Posterior cingulate gyrus (tissue), 11 donors: ENCODE data around the gene CDK13.
"Not testable (repeated sequence)": the region's sequence is repeated elsewhere in the genome, so short reads cannot be mapped to it uniquely, and the experiment has no call there.

ENCODE experiments used
- DNase-seq, 10 donors: peaks; one replicate each; pipeline versions ENCODE4 v3.0.0 to v3.0.0-alpha.2; 2020 to 2021; ENCODE audit warnings: mixed read lengths in 3 of 10
- intact Hi-C: fragments of 100-400 bp; cut with DNase I; formaldehyde crosslinking; loops from one replicate; pipeline ENCODE4 v1.15.1; 2023

The CDK13 gene

DNA sequence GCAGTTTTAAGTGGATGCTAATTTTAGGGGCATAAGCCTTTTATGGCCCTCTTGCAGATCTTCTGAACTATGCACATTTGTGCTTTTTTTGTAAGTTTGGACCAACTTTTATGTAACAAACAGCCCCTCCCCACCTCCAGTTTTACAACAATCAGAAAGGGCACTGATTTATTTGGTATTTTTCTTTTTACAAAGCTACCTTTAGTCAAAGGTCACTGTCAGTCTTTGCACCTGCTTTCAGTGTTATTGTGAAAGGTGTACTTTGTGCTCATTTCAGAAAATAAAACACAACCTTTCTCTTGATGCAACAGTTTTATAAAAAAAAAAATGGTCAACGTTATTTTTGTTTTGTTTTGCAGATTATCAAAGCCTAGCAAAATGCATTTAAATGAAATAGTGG, 145.2 kb downstream of the CDK13 start:
- intact Hi-C loops: no loop called here
- DNase-seq: no peak

DNA sequence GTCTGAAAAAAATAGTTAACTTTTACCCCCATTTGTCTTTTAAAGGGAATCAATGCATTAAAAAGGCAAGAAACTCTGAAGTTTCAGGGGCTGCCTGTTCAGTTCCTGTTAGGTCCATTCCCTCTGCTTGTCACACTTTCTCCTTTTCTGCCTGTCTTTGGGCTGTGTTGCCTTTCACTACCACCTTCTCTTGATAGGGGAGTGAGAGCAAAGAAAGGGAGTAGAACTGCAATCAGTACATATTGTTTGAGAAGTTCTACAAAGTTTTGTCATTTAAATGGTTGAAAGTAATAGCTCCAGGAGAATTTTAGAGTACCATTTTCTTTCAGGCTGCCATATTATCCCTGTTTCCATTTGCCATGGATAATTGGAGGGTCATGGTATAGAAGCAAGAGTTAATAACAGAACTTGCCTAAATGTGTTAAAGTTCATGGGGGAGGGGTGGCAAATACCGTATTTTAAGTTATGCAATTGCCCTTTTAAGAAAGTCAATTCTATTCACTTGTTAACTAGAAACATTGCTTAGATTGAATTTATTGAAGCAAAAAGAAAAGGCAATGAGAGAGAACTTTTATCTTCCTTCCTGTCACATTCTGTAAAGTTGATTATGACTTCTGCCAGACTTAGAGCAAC, 145.8 kb downstream of the CDK13 start:
- intact Hi-C loops: no loop called here
- DNase-seq: no peak

DNA sequence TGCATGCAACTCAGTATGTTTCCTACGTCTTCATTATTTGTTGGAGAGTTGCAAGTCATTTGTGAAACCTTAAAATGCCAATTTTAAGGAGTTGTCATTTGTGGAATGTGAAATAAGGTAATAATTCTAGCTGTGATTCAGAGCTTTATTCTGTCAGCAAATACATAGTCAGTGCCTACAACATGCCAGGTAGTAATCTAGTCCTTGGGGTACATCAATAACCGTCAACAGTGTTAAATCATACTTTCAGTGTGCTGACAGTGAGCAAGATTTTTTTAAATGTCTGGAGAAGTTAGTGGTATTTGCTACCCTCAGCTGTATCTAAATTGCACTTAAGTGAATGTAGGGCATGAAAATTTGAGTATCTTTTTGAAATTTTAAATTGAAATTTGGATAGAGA, 147.7 kb downstream of the CDK13 start:
- no peak for DNase-seq

DNA sequence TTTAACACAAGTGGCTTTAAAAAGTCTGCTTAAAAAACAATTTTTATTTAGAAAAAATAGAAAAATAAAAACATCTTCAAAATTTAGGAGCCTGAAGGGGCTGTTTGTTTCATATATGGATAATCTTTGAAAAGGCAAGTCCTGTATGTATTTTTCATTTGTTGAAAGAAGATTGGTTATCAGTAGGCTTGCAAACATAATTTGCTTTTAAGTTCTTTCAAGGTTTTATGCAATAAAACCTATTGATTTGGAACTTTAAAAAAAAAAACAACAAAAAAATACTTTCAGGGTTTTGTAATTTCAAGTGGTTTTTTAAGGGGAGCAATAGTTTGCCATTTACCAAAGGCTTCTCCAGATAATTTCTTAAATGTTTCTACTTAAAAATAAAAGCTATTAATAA, 148.8 kb downstream of the CDK13 start:
- no peak for DNase-seq
- intact Hi-C loops: no loop called here

More for the DNA sequence above, 147.7 kb downstream of the CDK13 start:
- intact Hi-C loops: no loop called here

DNA sequence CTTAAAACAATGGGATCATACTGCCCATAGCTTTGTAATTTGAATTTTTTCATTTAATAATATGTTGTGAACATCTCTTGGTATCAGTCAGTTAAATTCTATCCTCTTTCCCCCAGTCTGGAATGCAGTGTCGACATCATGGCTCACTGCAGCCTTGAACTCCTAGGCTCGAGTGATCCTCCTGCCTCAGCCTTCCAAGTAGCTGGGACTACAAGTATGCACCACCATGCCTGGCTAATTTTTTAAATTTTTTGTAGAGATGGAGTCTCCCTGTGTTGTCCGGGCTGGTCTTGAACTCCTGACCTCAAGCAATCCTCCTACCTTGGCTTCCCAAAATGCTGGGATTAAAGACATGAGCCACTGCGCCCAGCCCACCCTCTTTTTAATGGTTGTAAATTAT, 149.8 kb downstream of the CDK13 start:
- intact Hi-C loops: no loop called here
- no peak for DNase-seq

DNA sequence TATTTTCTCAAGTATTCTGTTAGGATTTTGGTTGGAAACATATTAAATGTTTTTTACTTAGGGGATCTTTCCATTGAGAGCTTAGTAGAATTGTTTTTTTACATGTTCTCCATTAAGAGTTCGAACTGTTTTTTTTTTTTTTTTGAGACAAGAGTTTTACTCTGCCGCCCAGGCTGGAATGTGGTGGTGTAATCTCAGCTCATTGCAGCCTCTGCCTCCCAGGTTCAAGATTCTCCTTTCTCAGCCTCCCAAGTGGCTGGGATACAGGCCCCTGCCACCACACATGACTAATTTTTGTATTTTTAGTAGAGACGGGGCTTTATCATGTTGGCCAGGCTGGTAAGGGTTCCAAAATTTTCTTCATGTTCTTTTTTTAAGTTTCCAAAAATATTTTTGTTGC, 151.1 kb downstream of the CDK13 start:
- DNase-seq: no peak
- intact Hi-C loops: no loop called here

DNA sequence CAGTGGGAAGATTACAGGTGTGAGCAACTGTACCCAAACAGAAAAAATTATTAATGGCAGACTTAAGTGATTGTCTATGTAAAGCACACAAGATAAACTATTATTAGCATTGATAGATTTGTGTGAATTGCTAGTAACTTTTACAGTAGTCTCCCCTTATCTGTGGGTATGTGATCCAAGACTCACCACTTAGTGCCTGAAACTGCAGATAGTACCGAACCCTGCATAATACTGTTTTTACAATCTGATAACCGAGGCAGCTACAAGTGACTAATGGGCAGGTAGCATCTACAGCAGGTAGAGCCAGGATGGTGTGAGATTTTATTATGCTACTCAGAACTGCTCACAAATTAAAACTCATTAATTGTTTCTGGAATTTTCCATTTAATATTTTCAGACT, 152.8 kb downstream of the CDK13 start:
- no peak for DNase-seq
- intact Hi-C loops: no loop called here

DNA sequence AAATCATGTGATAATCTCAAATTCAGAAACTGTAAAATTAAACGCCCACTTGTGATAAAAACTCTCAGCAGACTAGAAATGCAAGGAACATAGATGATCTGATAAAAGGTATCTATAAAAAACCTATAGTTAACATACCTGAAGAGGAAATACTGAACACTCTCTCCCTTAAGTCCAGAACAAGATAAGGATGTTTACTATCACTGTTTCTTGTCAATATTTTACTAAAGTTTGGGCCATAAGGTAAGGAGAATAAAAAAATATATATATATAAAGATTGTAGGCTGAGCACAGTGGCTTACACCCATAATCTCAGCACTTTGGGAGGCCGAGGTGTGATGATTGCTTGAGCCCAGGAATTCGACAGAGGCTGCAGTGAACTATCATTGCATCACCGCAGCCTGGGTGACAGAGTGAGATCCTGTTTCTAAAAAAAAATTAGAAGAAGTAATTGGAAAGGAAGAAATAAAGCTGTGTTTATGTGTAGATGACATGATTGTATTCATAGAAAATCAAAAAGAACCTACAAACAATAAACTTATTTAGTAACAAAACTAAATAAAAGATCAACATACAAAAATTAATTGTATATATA, 155.9 kb downstream of the CDK13 start:
- intact Hi-C loops: no loop called here
- no peak for DNase-seq

DNA sequence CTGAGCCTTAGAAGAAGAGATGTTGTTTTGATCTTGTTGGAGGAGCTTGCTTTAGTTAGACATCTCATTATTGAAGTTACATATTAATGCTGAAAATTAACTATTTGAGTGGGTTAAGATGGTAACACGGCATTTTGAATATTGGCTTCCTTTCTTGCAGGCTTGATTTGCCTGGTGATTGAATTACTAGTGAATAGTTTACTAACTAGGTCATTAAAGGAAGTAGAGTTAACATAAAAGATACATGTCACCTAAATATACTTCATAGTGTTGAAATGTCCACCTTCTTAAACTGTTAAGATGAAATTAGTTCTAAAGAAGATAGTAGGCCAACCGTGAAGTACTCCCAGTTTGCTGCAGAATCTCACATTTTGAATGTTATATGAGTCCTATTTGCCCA, 165.9 kb downstream of the CDK13 start:
- intact Hi-C loops: no loop called here
- no peak for DNase-seq

DNA sequence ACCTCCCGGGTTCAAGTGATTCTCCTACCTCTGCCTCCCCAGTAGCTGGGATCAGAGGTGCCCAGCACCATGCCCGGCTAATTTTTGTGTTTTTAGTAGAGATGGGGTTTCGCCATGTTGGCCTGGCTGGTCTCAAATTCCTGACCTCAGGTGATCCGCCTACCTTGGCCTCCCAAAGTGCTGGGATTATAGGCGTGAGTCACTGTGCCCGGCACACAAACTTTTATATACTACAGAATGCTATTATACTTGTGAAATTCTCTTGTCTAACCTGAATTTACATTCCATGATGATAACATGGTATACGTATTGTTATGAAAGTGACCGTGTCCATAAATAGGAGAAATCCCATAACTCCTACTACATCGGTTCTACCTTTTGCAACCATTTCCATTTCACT, 167.1 kb downstream of the CDK13 start:
- intact Hi-C loops, DNase-seq: not testable (repeated sequence)

DNA sequence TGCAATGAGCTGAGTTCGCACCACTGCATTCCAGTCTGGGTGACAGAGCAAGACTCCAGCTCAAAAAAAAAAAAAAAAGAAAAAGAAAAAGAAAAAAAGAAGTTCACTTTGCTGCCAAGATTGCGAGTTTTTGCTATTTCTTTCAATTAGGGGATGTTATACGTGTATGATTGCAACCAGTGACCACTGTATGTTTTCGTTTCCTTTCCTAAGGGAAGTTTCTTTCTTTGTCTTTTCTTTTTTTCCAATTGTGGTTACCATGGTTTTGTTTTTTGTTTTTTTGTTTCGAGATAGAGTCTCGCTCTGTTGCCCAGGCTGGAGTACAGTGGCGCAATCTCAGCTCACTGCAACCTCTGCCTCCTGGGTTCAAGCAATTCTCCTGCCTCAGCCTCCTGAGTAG, 168.1 kb downstream of the CDK13 start:
- intact Hi-C loops, DNase-seq: not testable (repeated sequence)

DNA sequence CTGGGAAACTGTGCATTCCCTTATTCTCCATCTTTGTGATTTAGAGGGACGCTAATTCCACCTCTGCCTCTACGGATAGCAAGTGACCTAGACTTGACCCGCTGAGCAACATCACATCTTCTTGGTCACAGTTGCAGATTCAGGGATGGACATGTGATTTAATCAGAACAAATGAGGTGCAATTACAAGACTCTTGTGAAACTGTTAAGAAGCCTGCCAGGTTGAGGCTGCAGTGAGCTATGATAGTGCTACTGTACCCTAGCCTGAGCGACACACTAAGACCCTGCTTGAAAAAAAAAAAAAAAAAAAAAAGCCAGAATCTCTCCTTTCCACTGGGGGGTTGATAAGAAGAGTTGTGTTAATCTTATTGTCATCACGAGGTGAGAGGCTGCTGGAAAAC, 170.0 kb downstream of the CDK13 start:
- DNase-seq: no peak
- intact Hi-C loops: no loop called here

DNA sequence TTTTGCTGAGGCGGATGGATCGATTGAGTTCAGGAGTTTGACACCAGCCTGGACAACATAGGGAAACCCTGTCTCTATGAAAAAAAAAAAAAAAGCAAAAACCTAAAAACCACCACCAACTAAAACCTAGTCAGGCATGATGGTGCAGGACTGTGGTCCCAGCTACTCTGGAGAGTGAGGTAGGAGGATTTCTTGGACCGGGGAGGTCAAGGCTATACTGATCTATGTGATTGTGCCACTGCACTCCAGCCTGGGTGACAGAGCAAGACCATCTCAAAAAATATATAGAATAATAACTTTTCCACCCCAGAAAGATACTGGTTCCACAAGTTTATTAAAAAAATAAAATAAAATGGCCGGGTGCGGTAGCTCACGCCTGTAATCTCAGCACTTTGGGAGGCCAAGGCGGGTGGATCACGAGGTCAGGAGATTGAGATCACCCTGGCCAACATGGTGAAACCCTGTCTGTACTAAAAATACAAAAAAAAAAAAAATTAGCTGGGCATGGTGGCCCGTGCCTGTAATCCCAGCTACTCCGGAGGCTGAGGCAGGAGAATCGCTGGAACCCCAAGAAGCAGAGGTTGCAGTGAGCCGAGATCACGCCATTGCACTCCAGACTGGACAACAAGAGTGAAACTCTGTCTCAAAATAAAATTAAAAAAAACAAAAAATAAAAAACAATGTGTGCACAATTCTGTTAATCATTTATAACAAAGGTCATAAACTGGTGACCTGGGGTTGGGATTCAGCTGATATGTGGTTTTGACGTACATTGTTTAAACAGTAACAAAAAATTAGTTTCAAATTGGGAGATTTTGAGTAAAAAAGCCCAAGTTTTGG, 172.3 kb downstream of the CDK13 start:
- DNase-seq, intact Hi-C loops: not testable (repeated sequence)

DNA sequence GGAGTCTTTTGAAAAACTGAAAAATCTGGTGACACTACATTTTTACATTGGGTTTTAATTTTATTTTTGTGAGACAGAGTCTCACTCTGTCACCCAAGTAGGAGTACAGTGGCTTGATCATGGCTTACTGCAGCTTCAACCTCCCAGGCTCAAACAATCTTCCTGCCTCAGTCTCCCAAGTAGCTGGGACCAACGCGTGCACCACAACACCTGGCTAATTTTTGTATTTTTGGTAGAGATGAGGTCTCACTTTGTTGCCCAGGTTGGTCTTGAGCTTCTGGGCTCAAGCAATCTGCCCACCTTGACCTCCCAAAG, 172.8 kb downstream of the CDK13 start:
- DNase-seq: no peak

DNA sequence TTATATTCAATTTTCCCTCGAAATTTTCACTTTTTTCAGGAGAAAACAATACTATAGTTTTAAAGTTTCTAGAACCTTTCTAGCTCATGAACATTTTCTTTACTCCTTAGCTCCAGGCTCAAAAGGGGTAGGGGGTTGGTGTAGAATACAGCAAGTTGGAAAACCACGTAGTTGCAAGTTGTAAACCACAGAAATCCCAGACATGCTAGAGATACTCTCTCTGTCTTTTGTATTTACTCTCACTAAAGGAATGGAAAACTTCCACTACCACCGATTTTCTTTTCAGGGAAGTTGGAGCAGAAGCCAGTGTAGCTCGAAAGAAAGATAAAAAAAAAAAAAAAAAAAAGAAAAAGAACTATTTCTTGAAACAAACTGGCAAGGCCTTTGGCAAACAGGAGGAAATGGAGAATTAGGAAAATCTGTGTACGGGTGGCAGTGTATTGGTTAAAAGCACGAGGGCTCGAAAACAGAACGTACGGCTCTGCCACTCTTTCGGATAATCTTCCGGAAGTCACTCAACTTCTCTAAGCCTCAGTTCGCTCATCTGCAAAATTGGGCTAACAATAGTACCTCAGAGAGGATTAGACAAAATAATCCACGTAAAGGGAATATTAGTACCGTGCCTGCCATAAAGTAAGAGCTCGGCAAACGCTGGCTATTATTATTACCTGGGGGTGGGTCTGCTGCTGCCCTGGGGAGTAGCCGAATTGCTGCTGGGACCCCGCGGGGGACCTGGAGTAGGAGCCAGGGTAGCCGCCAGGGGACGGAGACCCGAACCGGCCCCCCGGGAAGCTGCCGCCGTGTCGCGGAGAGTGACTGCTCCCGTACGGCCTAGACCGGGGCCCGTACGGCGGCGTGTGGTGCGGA, 183.7 kb downstream of the CDK13 start:
- DNase-seq: no peak
- intact Hi-C loops: loop anchor here (2.0 kb wide), 1 partner anchor 183 kb away; the partner anchor contains the start of gene CDK13

More for the DNA sequence above, 172.8 kb downstream of the CDK13 start:
- intact Hi-C loops: no loop called here

DNA sequence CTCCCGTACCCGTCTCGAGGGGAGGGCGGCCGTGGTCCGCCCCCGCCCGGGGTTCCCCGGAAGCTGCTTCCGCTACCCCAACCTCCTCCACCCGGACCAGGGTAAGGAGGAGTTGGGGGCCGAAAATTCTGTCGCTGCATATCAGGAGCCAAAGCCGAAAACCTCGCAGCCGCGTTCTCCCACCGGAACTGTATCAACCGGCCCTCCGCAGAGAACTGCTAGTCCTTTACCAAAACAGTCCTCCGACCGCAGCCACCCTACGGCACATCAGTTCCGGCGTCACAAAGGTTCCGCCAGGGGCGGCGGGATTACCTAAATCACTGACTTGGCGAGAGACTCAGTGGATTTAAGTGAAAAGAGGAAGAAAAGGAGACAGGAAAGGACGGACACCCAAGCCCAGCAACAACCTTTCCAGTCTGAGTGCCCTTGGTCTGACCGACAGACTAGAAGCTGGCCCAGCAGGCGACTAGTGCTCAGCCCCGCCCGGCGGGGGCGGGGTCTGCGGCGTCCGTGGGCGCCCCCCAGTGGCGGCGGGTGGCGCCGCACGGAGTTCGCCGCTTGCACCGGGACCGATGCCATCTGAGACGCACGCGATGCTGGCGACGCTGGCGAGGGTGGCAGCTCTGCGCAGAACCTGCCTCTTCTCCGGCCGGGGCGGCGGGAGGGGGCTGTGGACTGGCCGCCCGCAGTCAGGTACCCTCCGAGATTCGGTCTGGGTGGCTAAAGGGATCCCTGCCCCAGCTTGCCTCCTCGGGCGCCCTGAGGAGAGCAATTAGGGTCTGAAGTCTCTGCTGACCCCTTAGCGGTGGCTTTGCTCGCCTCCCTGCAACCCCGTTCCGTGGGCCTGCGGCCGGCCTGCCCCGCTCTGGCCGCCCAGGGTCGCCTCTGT, 184.6 kb downstream of the CDK13 start, which contains the start of the genes MPLKIP and SUGCT:
Gene MPLKIP, minus strand, starts transcription at position 195 of the 889 bp plus-strand sequence. Its CDS starts 55 bp downstream, at position 140.
Gene SUGCT, plus strand, starts transcription at position 578 of the 889 bp plus-strand sequence.
- intact Hi-C loops: loop anchor here (2.0 kb wide), 1 partner anchor 184 kb away; the partner anchor contains the start of gene CDK13
- peak; percentile 77 to 97 (median 82) for DNase-seq

DNA sequence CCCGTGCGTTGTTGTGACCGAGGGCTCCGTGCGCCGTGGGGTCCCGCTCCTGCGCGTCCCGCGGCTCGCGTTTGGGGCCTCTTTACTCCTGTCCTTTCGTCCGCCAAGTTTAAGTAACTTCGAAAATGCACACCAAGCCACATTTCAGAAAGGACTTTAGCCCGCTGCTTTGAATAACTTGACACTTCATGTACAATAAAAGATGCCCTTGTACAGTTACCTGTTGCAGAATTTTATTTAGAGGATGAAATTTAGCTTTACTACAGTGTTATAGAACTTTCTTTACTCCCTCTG, 185.2 kb downstream of the CDK13 start:
- DNase-seq: peak in 2 of 10 donors; percentile 12 to 86
- intact Hi-C loops: loop anchor here (2.0 kb wide), 1 partner anchor 184 kb away; the partner anchor contains the start of gene CDK13

DNA sequence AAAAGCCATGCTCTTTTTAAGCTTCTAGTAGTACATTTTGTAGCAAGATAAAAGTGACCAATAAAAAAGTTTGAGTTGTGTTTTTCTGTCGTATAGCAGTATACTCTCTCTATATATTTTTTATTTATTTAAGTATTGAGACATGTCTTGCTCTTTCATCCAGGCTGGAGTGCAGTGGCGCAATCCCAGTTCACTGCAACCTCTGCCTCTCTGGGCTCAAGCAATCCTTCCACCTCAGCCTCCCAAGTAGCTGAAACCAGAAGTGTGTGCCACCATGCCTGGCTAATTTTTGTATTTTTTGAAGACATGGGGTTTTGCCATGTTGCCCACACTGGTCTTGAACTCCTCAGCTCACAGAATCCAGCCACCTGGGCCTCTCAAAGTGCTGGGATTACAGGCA, 187.5 kb downstream of the CDK13 start:
- intact Hi-C loops: no loop called here
- no peak for DNase-seq

DNA sequence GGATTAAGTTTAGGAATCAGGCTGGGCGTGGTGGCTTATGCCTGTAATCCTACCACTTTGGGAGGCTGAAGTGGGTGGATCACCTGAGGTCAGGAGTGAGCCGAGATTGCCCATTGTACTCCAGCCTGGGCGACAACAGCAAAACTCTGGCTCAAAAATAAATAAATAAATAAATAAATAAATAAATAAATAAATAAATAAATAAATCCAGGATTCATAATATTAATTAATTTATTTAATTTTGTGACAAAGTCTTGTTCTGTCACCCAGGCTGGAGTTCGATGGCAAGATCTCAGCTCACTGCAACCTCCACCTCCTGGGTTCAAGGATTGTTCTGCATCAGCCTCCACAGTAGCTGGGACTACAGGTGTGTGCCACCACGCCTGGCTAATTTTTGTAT, 188.9 kb downstream of the CDK13 start:
- intact Hi-C loops: no loop called here
- peak in 1 of 10 donors; percentile 38 for DNase-seq

DNA sequence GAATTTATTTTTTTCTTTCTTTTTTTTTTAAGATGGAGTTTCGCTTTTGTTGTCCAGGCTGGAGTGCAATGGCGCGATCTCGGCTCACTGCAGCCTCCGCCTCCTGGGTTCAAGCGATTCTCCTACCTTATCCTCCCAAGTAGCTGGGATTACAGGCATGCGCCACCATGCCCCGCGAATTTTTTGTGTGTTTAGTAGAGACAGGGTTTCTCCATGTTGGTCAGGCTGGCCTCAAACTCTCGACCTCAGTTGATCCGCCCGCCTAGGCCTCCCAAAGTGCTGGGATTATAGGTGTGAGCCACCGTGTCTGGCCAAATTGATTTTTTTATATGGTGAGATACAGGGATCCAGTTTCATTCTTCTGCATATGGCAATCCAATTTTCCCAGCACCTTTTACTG, 189.8 kb downstream of the CDK13 start:
- intact Hi-C loops, DNase-seq: not testable (repeated sequence)
